Mucosa of stomach (tissue), 1 donor: Measurements from ENCODE around the gene RFLNA.
"Not testable (repeated sequence)": the region's sequence is repeated elsewhere in the genome, so short reads cannot be mapped to it uniquely, and the experiment has no call there.

Experiments
- H3K27me3 ChIP-seq: one replicate; pipeline ENCODE4 v1.7.0; 2013; ENCODE audit warnings: mild to moderate bottlenecking, low read length; ENCODE audit not compliant: control insufficient read depth, insufficient read depth
- H3K36me3 ChIP-seq: one replicate; pipeline ENCODE4 v1.7.0; 2013; ENCODE audit warnings: low read length; ENCODE audit not compliant: control insufficient read depth, insufficient read depth
- H3K4me1 ChIP-seq: one replicate; pipeline ENCODE4 v1.7.0; 2013; ENCODE audit warnings: mild to moderate bottlenecking, low read length; ENCODE audit not compliant: control insufficient read depth, insufficient read depth
- H3K4me3 ChIP-seq: one replicate; pipeline ENCODE4 v1.7.0; 2013; ENCODE audit warnings: low read length
- H3K9ac ChIP-seq: one replicate; pipeline ENCODE4 v1.7.0; 2013; ENCODE audit warnings: mild to moderate bottlenecking, low read length, moderate library complexity
- H3K9me3 ChIP-seq: one replicate; pipeline ENCODE4 v1.7.0; 2013; ENCODE audit warnings: mild to moderate bottlenecking, low read length, moderate library complexity; ENCODE audit not compliant: control insufficient read depth
- donor health status: Pancreatic carcinoma.

Gene RFLNA

GRCh38 chr12:124299628-124300388 is 4.9 kb downstream of the RFLNA start:
- H3K27me3 ChIP-seq, result peaks cover 12% of the 10 kb centered on the region
- peaks cover 71% of the 10 kb centered on the region for H3K4me1 ChIP-seq
- no peak overlapping the region for H3K9ac ChIP-seq
- no peak overlapping the region for H3K4me3 ChIP-seq
- H3K36me3 ChIP-seq, result peaks cover 17% of the 10 kb centered on the region
- no peaks in the 10 kb centered on the region for H3K9me3 ChIP-seq

GRCh38 chr12:124300657-124301056 is 5.8 kb downstream of the RFLNA start:
- H3K9me3 ChIP-seq, H3K4me3 ChIP-seq, H3K9ac ChIP-seq, H3K27me3 ChIP-seq: not testable (repeated sequence)
- peaks cover 26% of the 10 kb centered on the region for H3K36me3 ChIP-seq
- H3K4me1 ChIP-seq, result peaks cover 79% of the 10 kb centered on the region

GRCh38 chr12:124301084-124301654 is 6.3 kb downstream of the RFLNA start:
- H3K27me3 ChIP-seq, result peaks cover 9% of the 10 kb centered on the region
- peaks cover 31% of the 10 kb centered on the region for H3K36me3 ChIP-seq
- H3K4me3 ChIP-seq, result no peak overlapping the region
- peaks cover 82% of the 10 kb centered on the region for H3K4me1 ChIP-seq
- H3K9ac ChIP-seq, result peak overlapping the region; percentile 12
- H3K9me3 ChIP-seq, result no peaks in the 10 kb centered on the region

- H3K9ac ChIP-seq, result no peak overlapping the region
- no peaks in the 10 kb centered on the region for H3K9me3 ChIP-seq
- H3K4me1 ChIP-seq, result peaks cover 88% of the 10 kb centered on the region
- peaks cover 23% of the 10 kb centered on the region for H3K36me3 ChIP-seq
- no peak overlapping the region for H3K4me3 ChIP-seq
- peaks cover 4% of the 10 kb centered on the region for H3K27me3 ChIP-seq
These were observed 7.4 kb downstream of the RFLNA start for GRCh38 chr12:124302241-124302806.

GRCh38 chr12:124302807-124303578 is 8.1 kb downstream of the RFLNA start:
- H3K4me3 ChIP-seq, result no peak overlapping the region
- H3K36me3 ChIP-seq, result peaks cover 21% of the 10 kb centered on the region
- H3K4me1 ChIP-seq, result peaks cover 85% of the 10 kb centered on the region
- peak overlapping the region; percentile 22 for H3K9ac ChIP-seq
- peaks cover 4% of the 10 kb centered on the region for H3K27me3 ChIP-seq
- H3K9me3 ChIP-seq, result no peaks in the 10 kb centered on the region

- Histone ChIP-seq H3K9me3 (no peaks in the 10 kb centered on the region), H3K4me3 (no peak overlapping the region), H3K27me3 (peaks cover under 1% of the 10 kb centered on the region), H3K36me3 (peaks cover 21% of the 10 kb centered on the region), H3K4me1 (peaks cover 84% of the 10 kb centered on the region), H3K9ac (no peak overlapping the region)
These were observed 8.9 kb downstream of the RFLNA start for GRCh38 chr12:124303579-124304313.

GRCh38 chr12:124304314-124304790 is 9.5 kb downstream of the RFLNA start:
- Histone ChIP-seq H3K9ac (no peak overlapping the region), H3K36me3 (peaks cover 21% of the 10 kb centered on the region), H3K4me1 (peaks cover 84% of the 10 kb centered on the region), H3K27me3 (no peaks in the 10 kb centered on the region), H3K4me3 (no peak overlapping the region), H3K9me3 (no peaks in the 10 kb centered on the region)

GRCh38 chr12:124305136-124305535 is 10.2 kb downstream of the RFLNA start:
- Histone ChIP-seq H3K4me1 (peaks cover 83% of the 10 kb centered on the region), H3K36me3 (peaks cover 16% of the 10 kb centered on the region), H3K4me3 (no peak overlapping the region), H3K9me3 (no peaks in the 10 kb centered on the region), H3K9ac (no peak overlapping the region), H3K27me3 (no peaks in the 10 kb centered on the region)

GRCh38 chr12:124305776-124306685 is 11.1 kb downstream of the RFLNA start:
- Histone ChIP-seq H3K9me3 (no peaks in the 10 kb centered on the region), H3K27me3 (no peaks in the 10 kb centered on the region), H3K36me3 (peaks cover 16% of the 10 kb centered on the region), H3K9ac (no peak overlapping the region), H3K4me3 (no peak overlapping the region), H3K4me1 (peaks cover 79% of the 10 kb centered on the region)

GRCh38 chr12:124306686-124307555 is 12.0 kb downstream of the RFLNA start:
- Histone ChIP-seq H3K4me1 (peaks cover 77% of the 10 kb centered on the region), H3K4me3 (no peak overlapping the region), H3K9ac (no peak overlapping the region), H3K9me3 (no peaks in the 10 kb centered on the region), H3K36me3 (peaks cover 16% of the 10 kb centered on the region), H3K27me3 (no peaks in the 10 kb centered on the region)
